ENCODE data around the gene ACTRT2.

DNA sequence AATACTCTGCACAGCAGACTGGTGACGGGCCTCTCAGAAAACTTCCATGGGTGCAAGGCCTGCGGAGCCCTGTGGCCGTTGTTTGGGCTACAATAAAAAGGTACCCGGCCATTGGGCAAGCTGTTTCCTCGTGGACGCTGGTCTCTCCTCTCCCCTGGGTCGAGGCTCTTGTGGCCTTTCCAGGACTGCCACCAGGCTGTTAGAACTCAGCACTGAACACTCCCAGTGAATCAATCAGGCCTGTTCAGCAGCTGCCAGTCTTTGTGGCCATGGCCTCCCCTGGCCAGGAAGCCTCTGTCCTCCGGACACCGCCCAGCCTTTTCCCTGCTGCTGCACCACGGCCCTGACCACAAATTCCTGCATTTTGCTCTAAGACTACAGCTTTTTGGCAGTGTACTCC is 33.0 kb upstream of the ACTRT2 start:
- TF ChIP-seq JUND (IDR thresholded peaks at IDR 0.05), result no peak
- TF ChIP-seq, protein P1, sequence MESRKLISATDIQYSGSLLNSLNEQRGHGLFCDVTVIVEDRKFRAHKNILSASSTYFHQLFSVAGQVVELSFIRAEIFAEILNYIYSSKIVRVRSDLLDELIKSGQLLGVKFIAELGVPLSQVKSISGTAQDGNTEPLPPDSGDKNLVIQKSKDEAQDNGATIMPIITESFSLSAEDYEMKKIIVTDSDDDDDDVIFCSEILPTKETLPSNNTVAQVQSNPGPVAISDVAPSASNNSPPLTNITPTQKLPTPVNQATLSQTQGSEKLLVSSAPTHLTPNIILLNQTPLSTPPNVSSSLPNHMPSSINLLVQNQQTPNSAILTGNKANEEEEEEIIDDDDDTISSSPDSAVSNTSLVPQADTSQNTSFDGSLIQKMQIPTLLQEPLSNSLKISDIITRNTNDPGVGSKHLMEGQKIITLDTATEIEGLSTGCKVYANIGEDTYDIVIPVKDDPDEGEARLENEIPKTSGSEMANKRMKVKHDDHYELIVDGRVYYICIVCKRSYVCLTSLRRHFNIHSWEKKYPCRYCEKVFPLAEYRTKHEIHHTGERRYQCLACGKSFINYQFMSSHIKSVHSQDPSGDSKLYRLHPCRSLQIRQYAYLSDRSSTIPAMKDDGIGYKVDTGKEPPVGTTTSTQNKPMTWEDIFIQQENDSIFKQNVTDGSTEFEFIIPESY (IDR thresholded peaks at IDR 0.05; ENCODE audit: borderline replicate concordance, low read depth), result no peak
- TF ChIP-seq TAF1 (IDR thresholded peaks at IDR 0.05; ENCODE audit: borderline replicate concordance, low read depth, low read length), result no peak
- no peak for TF ChIP-seq CTCF (IDR thresholded peaks at IDR 0.05)
- no peak for TF ChIP-seq NFIC (IDR thresholded peaks at IDR 0.05; ENCODE audit: borderline replicate concordance)
- no peak for TF ChIP-seq TCF12 (IDR thresholded peaks at IDR 0.05)
- TF ChIP-seq PBX3 (IDR thresholded peaks at IDR 0.05), result no peak
- TF ChIP-seq POLR2AphosphoS5 (IDR thresholded peaks at IDR 0.05; ENCODE audit: low read depth, low read length), result no peak
- no peak for TF ChIP-seq REST (IDR thresholded peaks at IDR 0.05; ENCODE audit: low read depth, low read length)
- no peak for TF ChIP-seq RAD21 (IDR thresholded peaks at IDR 0.05; ENCODE audit: low read length)

All from SK-N-SH (cell line).